GM23248 (cell line): ENCODE results near the gene MAU2. TPM values are rescaled to one million over a fixed set of nuclear protein-coding genes. Genes with fewer than 3 reads are reported as not detected.

Experiments
- DNase-seq: peaks from one replicate; pipeline ENCODE4 v3.0.0-alpha.2; 2015
- H2AFZ ChIP-seq: fragments of 200-600 bp; sonication (generic); 2 replicates; pipeline ENCODE4 v1.6.1; 2016; ENCODE audit warnings: antibody characterized with exemption
- H3F3A ChIP-seq: fragments of 200-600 bp; sonication (generic); 2 replicates; pipeline ENCODE4 v1.6.1; 2016; ENCODE audit warnings: mild to moderate bottlenecking, antibody characterized with exemption, mixed run types; ENCODE audit not compliant: insufficient read depth
- H3K27ac ChIP-seq: fragments of 200-600 bp; sonication (generic); 2 replicates; pipeline ENCODE4 v1.5.1; 2016; ENCODE audit warnings: mild to moderate bottlenecking
- H3K27me3 ChIP-seq: fragments of 200-600 bp; sonication (generic); replicated peaks from 2 replicates; pipeline ENCODE4 v1.6.1; 2016; ENCODE audit warnings: mild to moderate bottlenecking; ENCODE audit not compliant: insufficient read depth
- H3K36me3 ChIP-seq: fragments of 200-600 bp; sonication (generic); 2 replicates; pipeline ENCODE4 v1.6.1; 2016; ENCODE audit warnings: low read depth, mild to moderate bottlenecking
- H3K4me1 ChIP-seq: fragments of 200-600 bp; sonication (generic); 2 replicates; pipeline ENCODE4 v1.6.1; 2016; ENCODE audit warnings: mild to moderate bottlenecking; ENCODE audit not compliant: insufficient read depth
- H3K4me2 ChIP-seq: fragments of 200-600 bp; sonication (generic); one replicate; pipeline ENCODE4 v1.6.1; 2016; ENCODE audit warnings: mild to moderate bottlenecking; ENCODE audit not compliant: unreplicated experiment
- H3K4me3 ChIP-seq: fragments of 200-600 bp; sonication (generic); 2 replicates; pipeline ENCODE4 v1.5.1; 2016; ENCODE audit warnings: mild to moderate bottlenecking
- H3K79me2 ChIP-seq: fragments of 200-600 bp; sonication (generic); 2 replicates; pipeline ENCODE4 v1.6.1; 2016; ENCODE audit warnings: mild to moderate bottlenecking; ENCODE audit not compliant: insufficient read depth
- H3K9ac ChIP-seq: fragments of 200-600 bp; sonication (generic); 2 replicates; pipeline ENCODE4 v1.6.1; 2016; ENCODE audit warnings: mild to moderate bottlenecking
- H3K9me2 ChIP-seq: fragments of 200-600 bp; sonication (generic); 2 replicates; pipeline ENCODE4 v1.6.1; 2016; ENCODE audit warnings: mixed run types, mild to moderate bottlenecking, moderate library complexity; ENCODE audit not compliant: insufficient read depth
- H3K9me3 ChIP-seq: fragments of 200-600 bp; sonication (generic); one replicate; pipeline ENCODE4 v1.6.1; 2017; ENCODE audit warnings: low read depth
- H4K20me1 ChIP-seq: fragments of 200-600 bp; sonication (generic); 2 replicates; pipeline ENCODE4 v1.6.0; 2016; ENCODE audit not compliant: insufficient read depth
- EZH2 ChIP-seq: fragments of 200-600 bp; sonication (generic); IDR thresholded peaks from 2 replicates; pipeline ENCODE4 v1.6.1; 2018; ENCODE audit warnings: antibody characterized with exemption, mild to moderate bottlenecking; ENCODE audit not compliant: insufficient read depth, poor library complexity, severe bottlenecking
- EZH2phosphoT487 ChIP-seq: fragments of 200-600 bp; sonication (generic); IDR thresholded peaks from 2 replicates; pipeline ENCODE4 v1.6.1; 2018; ENCODE audit warnings: antibody characterized with exemption, moderate library complexity, mild to moderate bottlenecking, low read depth; ENCODE audit not compliant: insufficient read depth
- WGBS, 2 experiments: methylation state at CpG; one replicate each; pipeline ENCODE4 v1.1.6; 2015 to 2017; ENCODE audit warnings: low lambda C conversion rate in 2 of 2, low coverage in 1 of 2; ENCODE audit errors: missing lambda C conversion rate in 2 of 2; 5-methylcytosine and 5-hydroxymethylcytosine counted together
- in situ Hi-C: fragments of 300-500 bp; cut with MboI; formaldehyde crosslinking; loops from 2 replicates; pipeline ENCODE4 v1.15.0; 2020
- polyA plus RNA-seq: library from polyadenylated mRNA; unstranded; fragments of >200 nt; fragmentation: Nextera tagmentation; extraction: Ambion mirVana; gene quantifications from 2 replicates; pipeline ENCODE4 v1.2.1, GENCODE V29; 2016
- total RNA-seq: library from RNA; depleted of rRNA; stranded (reverse); fragments of >200 nt; shearing (Covaris generic); gene quantifications from 2 replicates; pipeline ENCODE4 v1.2.3, GENCODE V29; 2014

The MAU2 gene
- total and polyA plus RNA-seq, 2 experiments from 2014 or later, result 23.0 to 25.4 TPM

- no peaks in the 10 kb centered on the region for H3K79me2 ChIP-seq
- H3K36me3 ChIP-seq, result peaks cover 30% of the 10 kb centered on the region; the same call in 1 of the 2 replicates
- H3K9me2 ChIP-seq, result no peaks in the 10 kb centered on the region
- H3K27ac ChIP-seq, result no peak overlapping the region
- peak; percentile 56 for DNase-seq
- H3K9ac ChIP-seq, result no peak overlapping the region
- H3K4me3 ChIP-seq, result no peak overlapping the region
- H3K4me1 ChIP-seq, result no peaks in the 10 kb centered on the region; the same call in 1 of the 2 replicates
- H3K27me3 ChIP-seq, result no peaks in the 10 kb centered on the region
- WGBS, 2 experiments, result 71% methylated on average over 26 to 27 of the region's 28 CpGs
- no peaks in the 10 kb centered on the region for H4K20me1 ChIP-seq
- H3F3A ChIP-seq, result no peaks in the 10 kb centered on the region
- no peak overlapping the region for H2AFZ ChIP-seq
- H3K9me3 ChIP-seq, result no peaks in the 10 kb centered on the region
- in situ Hi-C loops, result no loop called here
- no peak overlapping the region for H3K4me2 ChIP-seq
- no peak for TF ChIP-seq EZH2
- TF ChIP-seq EZH2phosphoT487, result no peak
Observed at GRCh38 chr19:19342086-19343015, 21.7 kb downstream of the MAU2 start.

GRCh38 chr19:19343016-19343362, 22.4 kb downstream of the MAU2 start:
- Histone ChIP-seq H3K9me2 (no peaks in the 10 kb centered on the region), H2AFZ (no peak overlapping the region), H3K27me3 (no peaks in the 10 kb centered on the region), H3K79me2 (no peaks in the 10 kb centered on the region), H3K9ac (no peak overlapping the region), H3K27ac (no peak overlapping the region), H4K20me1 (no peaks in the 10 kb centered on the region), H3F3A (no peaks in the 10 kb centered on the region), H3K4me1 (no peaks in the 10 kb centered on the region; the same call in 1 of the 2 replicates), H3K9me3 (no peaks in the 10 kb centered on the region), H3K4me2 (no peak overlapping the region), H3K36me3 (peaks cover 26% of the 10 kb centered on the region; the same call in 1 of the 2 replicates), H3K4me3 (no peak overlapping the region)
- no peak for TF ChIP-seq EZH2
- TF ChIP-seq EZH2phosphoT487, result no peak
- WGBS, 2 experiments, result 66 to 69% methylated on average over 7 of the region's 7 CpGs
- in situ Hi-C loops, result no loop called here
- no peak for DNase-seq

- no peak overlapping the region for H3K4me2 ChIP-seq
- no peak overlapping the region for H2AFZ ChIP-seq
- TF ChIP-seq EZH2 (no peak), EZH2phosphoT487 (no peak)
- no peaks in the 10 kb centered on the region for H3K9me3 ChIP-seq
- H3K4me1 ChIP-seq, result no peaks in the 10 kb centered on the region
- WGBS, 2 experiments, result 94 to 95% methylated on average over 13 to 14 of the region's 14 CpGs
- H3K4me3 ChIP-seq, result no peak overlapping the region
- H3K9me2 ChIP-seq, result no peaks in the 10 kb centered on the region
- H4K20me1 ChIP-seq, result no peaks in the 10 kb centered on the region
- no peak overlapping the region for H3K27ac ChIP-seq
- no peak for DNase-seq
- in situ Hi-C loops, result no loop called here
- no peak overlapping the region for H3K9ac ChIP-seq
- H3K79me2 ChIP-seq, result no peaks in the 10 kb centered on the region
- H3K36me3 ChIP-seq, result peaks cover 22% of the 10 kb centered on the region; the same call in 1 of the 2 replicates
- H3K27me3 ChIP-seq, result no peaks in the 10 kb centered on the region
- H3F3A ChIP-seq, result no peaks in the 10 kb centered on the region
Observed at GRCh38 chr19:19343762-19344161, 23.1 kb downstream of the MAU2 start.

- H3K79me2 ChIP-seq, result no peaks in the 10 kb centered on the region
- H3K27me3 ChIP-seq, result no peaks in the 10 kb centered on the region
- in situ Hi-C loops, result no loop called here
- H3K4me1 ChIP-seq, result no peaks in the 10 kb centered on the region
- H4K20me1 ChIP-seq, result no peaks in the 10 kb centered on the region
- H3F3A ChIP-seq, result no peaks in the 10 kb centered on the region
- H3K4me3 ChIP-seq, result no peak overlapping the region
- no peak overlapping the region for H2AFZ ChIP-seq
- no peaks in the 10 kb centered on the region for H3K9me2 ChIP-seq
- 90 to 95% methylated on average over 15 to 21 of the region's 21 CpGs for WGBS, 2 experiments
- H3K27ac ChIP-seq, result no peak overlapping the region
- H3K9me3 ChIP-seq, result no peaks in the 10 kb centered on the region
- no peak overlapping the region for H3K4me2 ChIP-seq
- DNase-seq, result no peak
- TF ChIP-seq EZH2phosphoT487, result no peak
- TF ChIP-seq EZH2, result no peak
- peaks cover 12% of the 10 kb centered on the region; the same call in 1 of the 2 replicates for H3K36me3 ChIP-seq
- H3K9ac ChIP-seq, result no peak overlapping the region
Observed at GRCh38 chr19:19345232-19345631, 24.6 kb downstream of the MAU2 start.
